KMS-11 (cell line): ENCODE measurements around the gene RAB6B.

Source experiments
- H2AFZ ChIP-seq: fragments of 200-600 bp; sonication (generic); 2 replicates; pipeline ENCODE4 v1.6.1; 2016; ENCODE audit warnings: antibody characterized with exemption, mixed run types, low read depth
- H3K27ac ChIP-seq: fragments of 200-600 bp; sonication (generic); 2 replicates; pipeline ENCODE4 v1.6.1; 2016; ENCODE audit warnings: mild to moderate bottlenecking, mixed run types
- H3K27me3 ChIP-seq: fragments of 200-600 bp; sonication (generic); 2 replicates; pipeline ENCODE4 v1.6.1; 2017; ENCODE audit warnings: mild to moderate bottlenecking, low read depth, mixed run types, moderate library complexity; ENCODE audit not compliant: insufficient read depth
- H3K36me3 ChIP-seq: fragments of 200-600 bp; sonication (generic); 2 replicates; pipeline ENCODE4 v1.6.1; 2017; ENCODE audit warnings: mild to moderate bottlenecking, mixed run types; ENCODE audit not compliant: insufficient read depth
- H3K4me1 ChIP-seq: fragments of 200-600 bp; sonication (generic); 2 replicates; pipeline ENCODE4 v1.6.1; 2016; ENCODE audit warnings: mild to moderate bottlenecking, low read depth, mixed run types; ENCODE audit not compliant: poor library complexity, severe bottlenecking
- H3K4me2 ChIP-seq: fragments of 200-600 bp; sonication (generic); 2 replicates; pipeline ENCODE4 v1.7.0; 2016; ENCODE audit warnings: mild to moderate bottlenecking, mixed run types
- H3K4me3 ChIP-seq: fragments of 200-600 bp; sonication (generic); IDR thresholded peaks from 2 replicates; pipeline ENCODE4 v1.6.1; 2017; ENCODE audit warnings: low read depth, low read length, mixed read lengths; ENCODE audit not compliant: insufficient read depth
- H3K79me2 ChIP-seq: fragments of 200-600 bp; sonication (generic); 2 replicates; pipeline ENCODE4 v1.6.1; 2016; ENCODE audit warnings: low read depth, mixed run types; ENCODE audit not compliant: insufficient read depth
- H3K9ac ChIP-seq: fragments of 200-600 bp; sonication (generic); 2 replicates; pipeline ENCODE4 v1.6.1; 2016; ENCODE audit warnings: mild to moderate bottlenecking, mixed run types
- H4K20me1 ChIP-seq: fragments of 200-600 bp; sonication (generic); 2 replicates; pipeline ENCODE4 v1.6.1; 2016; ENCODE audit warnings: mild to moderate bottlenecking, mixed run types; ENCODE audit not compliant: insufficient read depth
- TF ChIP-seq, protein P1 (sequence below): fragments of 200-600 bp; sonication (generic); conservative IDR thresholded peaks from 2 replicates; pipeline ENCODE4 v1.6.1; 2017; ENCODE audit warnings: low read depth, mild to moderate bottlenecking, antibody characterized with exemption, low read length, moderate library complexity, mixed read lengths

The RAB6B gene

DNA sequence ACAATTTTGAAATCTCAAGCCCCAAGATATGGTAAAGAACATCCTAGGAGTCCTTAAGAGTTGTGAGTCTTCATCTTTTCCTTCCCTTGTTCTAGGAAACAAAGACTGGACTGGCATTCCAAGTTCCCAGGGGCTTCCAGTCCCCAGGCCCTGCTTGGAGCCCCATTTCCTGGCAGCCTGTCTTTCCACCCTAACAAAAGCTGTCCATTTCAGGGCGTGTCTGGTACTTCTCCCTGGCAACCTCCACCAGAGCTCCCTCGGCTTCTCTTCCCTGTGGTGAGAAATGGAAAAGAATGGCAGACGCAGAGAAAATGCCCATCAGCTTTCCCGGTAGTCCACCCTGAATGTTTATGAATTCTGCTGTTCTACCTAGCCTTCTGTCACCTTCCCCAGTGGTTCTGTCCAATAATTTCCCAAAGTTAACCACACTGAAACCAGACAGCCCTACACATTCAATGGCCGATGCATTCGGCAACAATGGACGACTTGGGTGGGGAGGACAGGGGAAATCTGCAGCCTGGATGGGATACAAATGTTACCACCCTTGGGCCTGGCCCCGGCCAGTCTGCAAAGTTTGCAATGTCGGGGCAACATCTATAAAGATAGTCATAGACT is 6.8 kb downstream of the RAB6B start:
- Histone ChIP-seq H3K4me1 (no peaks in the 10 kb centered on the region), H3K27ac (no peak overlapping the region), H4K20me1 (no peaks in the 10 kb centered on the region), H3K9ac (no peak overlapping the region), H3K27me3 (no peaks in the 10 kb centered on the region), H2AFZ (no peak overlapping the region), H3K36me3 (no peaks in the 10 kb centered on the region), H3K79me2 (no peaks in the 10 kb centered on the region), H3K4me2 (no peak overlapping the region), H3K4me3 (no peak overlapping the region)
- TF ChIP-seq, protein P1, sequence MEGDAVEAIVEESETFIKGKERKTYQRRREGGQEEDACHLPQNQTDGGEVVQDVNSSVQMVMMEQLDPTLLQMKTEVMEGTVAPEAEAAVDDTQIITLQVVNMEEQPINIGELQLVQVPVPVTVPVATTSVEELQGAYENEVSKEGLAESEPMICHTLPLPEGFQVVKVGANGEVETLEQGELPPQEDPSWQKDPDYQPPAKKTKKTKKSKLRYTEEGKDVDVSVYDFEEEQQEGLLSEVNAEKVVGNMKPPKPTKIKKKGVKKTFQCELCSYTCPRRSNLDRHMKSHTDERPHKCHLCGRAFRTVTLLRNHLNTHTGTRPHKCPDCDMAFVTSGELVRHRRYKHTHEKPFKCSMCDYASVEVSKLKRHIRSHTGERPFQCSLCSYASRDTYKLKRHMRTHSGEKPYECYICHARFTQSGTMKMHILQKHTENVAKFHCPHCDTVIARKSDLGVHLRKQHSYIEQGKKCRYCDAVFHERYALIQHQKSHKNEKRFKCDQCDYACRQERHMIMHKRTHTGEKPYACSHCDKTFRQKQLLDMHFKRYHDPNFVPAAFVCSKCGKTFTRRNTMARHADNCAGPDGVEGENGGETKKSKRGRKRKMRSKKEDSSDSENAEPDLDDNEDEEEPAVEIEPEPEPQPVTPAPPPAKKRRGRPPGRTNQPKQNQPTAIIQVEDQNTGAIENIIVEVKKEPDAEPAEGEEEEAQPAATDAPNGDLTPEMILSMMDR = no peak

DNA sequence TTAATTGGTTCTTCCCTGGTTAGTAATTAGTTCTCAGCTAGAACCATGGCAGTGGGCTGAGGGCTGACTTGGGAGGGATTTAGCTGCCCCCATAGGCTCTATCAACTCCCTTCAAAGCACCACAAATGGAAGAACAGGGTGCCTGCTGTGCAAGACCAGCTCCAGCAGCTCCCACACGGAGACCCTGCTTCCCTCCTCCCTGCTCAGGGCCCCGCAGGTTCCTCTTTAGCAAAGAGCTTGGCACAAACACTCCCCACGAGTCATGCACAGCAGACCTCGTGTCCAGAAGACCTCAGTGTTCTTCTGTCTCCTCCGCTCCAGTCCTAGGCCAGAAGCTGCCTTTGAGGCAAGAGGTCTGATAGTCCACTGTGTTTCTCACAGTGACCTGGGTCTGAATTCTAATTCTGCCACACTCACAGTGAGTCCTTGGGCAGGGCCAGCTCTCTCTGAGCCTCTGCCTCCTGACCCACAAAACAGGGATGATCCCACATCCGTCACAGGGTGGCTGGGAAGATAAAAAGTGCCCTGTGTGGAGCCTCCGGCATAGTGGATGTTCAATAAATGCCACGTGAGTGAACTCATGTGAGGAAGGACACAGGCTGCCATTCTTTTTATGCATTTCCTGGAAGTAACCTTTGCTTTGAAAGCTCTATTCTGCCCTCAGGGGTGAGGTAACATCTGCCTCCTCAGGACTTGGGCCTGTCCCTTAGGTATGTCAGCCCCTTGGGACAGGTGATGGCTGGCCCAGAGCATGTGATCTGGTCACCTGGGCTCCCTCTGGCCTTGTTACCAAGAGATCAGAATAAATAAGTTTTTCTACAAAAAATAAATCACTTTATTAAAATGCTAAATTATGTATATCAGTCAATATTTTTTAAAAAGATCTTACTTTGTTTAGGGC is 7.6 kb downstream of the RAB6B start:
- Histone ChIP-seq H3K4me1 (no peaks in the 10 kb centered on the region), H4K20me1 (no peaks in the 10 kb centered on the region), H3K36me3 (no peaks in the 10 kb centered on the region), H3K79me2 (no peaks in the 10 kb centered on the region), H3K4me2 (no peak overlapping the region), H3K4me3 (no peak overlapping the region), H3K27me3 (no peaks in the 10 kb centered on the region), H3K27ac (no peak overlapping the region), H2AFZ (no peak overlapping the region), H3K9ac (no peak overlapping the region)
- TF ChIP-seq, protein P1 = no peak

DNA sequence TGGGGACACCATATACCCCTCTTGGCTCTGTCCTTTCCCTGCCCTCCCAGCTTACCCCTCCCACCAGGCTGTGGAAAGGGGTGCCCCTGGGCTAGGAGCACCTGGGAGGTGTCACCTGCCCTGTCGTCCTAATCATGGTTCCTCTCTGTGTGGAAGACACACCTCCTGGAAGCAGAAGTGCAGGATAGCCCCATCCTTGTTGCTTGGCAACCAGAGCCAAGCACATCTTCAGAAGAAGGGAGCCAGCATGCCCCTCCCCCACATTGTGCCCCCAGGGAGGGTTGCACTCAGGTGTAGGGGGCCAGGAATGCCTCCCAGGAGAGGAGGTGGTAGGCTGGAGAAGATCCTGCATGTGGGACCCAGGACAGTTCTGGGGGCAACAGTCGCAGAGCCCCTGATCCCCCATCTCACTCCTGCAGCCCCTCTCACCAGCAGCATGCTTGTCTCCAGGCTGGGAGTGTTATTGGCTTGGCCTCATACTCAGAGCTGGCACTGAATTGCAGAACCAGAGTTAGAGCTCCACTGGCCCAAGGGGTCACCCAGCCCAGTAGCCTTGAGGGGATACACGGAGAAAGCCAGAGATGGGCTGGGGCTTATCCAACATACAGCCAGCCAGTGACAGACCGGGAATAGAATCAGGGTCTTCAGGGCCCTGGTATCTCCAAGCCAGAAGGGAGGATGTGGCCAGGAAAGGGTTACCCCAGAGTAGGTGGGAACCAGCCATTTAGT is 8.4 kb downstream of the RAB6B start:
- Histone ChIP-seq H3K27ac (no peak overlapping the region), H3K36me3 (no peaks in the 10 kb centered on the region), H4K20me1 (no peaks in the 10 kb centered on the region), H3K4me2 (no peak overlapping the region), H3K27me3 (no peaks in the 10 kb centered on the region), H3K4me3 (no peak overlapping the region), H2AFZ (no peak overlapping the region), H3K79me2 (no peaks in the 10 kb centered on the region), H3K9ac (no peak overlapping the region), H3K4me1 (no peaks in the 10 kb centered on the region)
- TF ChIP-seq, protein P1 = no peak

DNA sequence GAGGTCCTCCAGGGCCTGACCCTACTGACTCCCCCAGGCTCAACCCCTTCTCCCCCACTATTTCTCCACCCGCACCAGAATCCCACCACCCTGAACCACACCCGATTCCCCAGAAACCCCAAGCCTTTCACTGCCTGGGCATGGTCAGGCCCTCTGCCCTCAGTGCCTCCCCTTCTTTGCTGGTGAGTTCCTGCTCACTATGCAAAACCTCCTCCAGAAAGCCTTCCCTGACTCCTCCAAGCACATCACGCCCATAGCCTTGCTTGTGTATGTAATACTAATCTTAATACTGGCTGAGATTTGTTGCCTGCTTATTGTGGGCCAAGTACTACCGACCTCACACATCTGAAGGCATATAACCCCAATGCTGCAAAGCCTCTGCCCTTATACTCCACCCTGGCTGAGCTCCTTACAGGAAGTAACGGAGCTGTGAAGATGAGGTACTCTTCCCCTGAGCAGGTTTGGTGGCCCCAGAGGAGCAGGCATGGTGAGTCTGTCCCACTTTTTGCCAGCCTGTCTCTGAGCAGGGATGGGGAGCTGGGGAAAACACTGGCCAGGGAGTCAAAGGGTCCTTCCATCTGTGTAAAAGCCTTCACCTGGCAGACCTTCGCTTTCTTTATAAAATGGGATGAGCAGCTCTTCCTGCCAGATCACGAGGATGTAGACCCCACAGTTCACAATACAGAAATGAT is 9.5 kb downstream of the RAB6B start:
- Histone ChIP-seq H3K79me2 (no peaks in the 10 kb centered on the region), H3K27me3 (no peaks in the 10 kb centered on the region), H4K20me1 (no peaks in the 10 kb centered on the region), H2AFZ (no peak overlapping the region), H3K4me2 (no peak overlapping the region), H3K27ac (no peak overlapping the region), H3K4me3 (no peak overlapping the region), H3K36me3 (no peaks in the 10 kb centered on the region), H3K9ac (no peak overlapping the region), H3K4me1 (no peaks in the 10 kb centered on the region)
- TF ChIP-seq, protein P1 = no peak
